ENCODE data around the gene C17orf100.
A peak's percentile ranks its signal among the peaks of the same experiment; 100 is the strongest.

The C17orf100 gene

GRCh38 chr17:6698004-6698403 is 46.4 kb downstream of the C17orf100 start:
- Histone ChIP-seq H3K4me1 (no peaks in the 10 kb centered on the region), H3K4me3 (no peak overlapping the region), H3K9ac (no peak overlapping the region), H3K27me3 (no peaks in the 10 kb centered on the region), H3K9me3 (replicated peaks in 1 of 11) (no peaks in the 10 kb centered on the region), H4K20me1 (no peaks in the 10 kb centered on the region; a peak in 2 of 22 replicates), H3K36me3 (no peaks in the 10 kb centered on the region), H3K4me2 (no peak overlapping the region), H3K27ac (no peak overlapping the region)
- no peak for TF ChIP-seq Cebpa-rat (IDR thresholded peaks at IDR 0.05)

GRCh38 chr17:6699997-6700947 is 48.7 kb downstream of the C17orf100 start:
- no peak overlapping the region for H3K4me2 ChIP-seq
- no peak overlapping the region for H3K4me3 ChIP-seq
- no peak for TF ChIP-seq Cebpa-rat (IDR thresholded peaks at IDR 0.05)
- no peaks in the 10 kb centered on the region for H3K9me3 ChIP-seq (replicated peaks in 1 of 11)
- no peaks in the 10 kb centered on the region; a peak in 2 of 22 replicates for H4K20me1 ChIP-seq
- H3K4me1 ChIP-seq = no peaks in the 10 kb centered on the region
- no peak overlapping the region for H3K9ac ChIP-seq
- no peaks in the 10 kb centered on the region for H3K27me3 ChIP-seq
- no peak overlapping the region for H3K27ac ChIP-seq
- no peaks in the 10 kb centered on the region for H3K36me3 ChIP-seq

GRCh38 chr17:6700948-6701307 is 49.4 kb downstream of the C17orf100 start:
- Histone ChIP-seq H3K27me3 (no peaks in the 10 kb centered on the region), H3K9ac (no peak overlapping the region), H3K4me2 (no peak overlapping the region), H3K27ac (no peak overlapping the region), H3K9me3 (replicated peaks in 1 of 11) (no peaks in the 10 kb centered on the region), H3K4me1 (no peaks in the 10 kb centered on the region), H4K20me1 (no peaks in the 10 kb centered on the region; a peak in 1 of 22 replicates), H3K4me3 (no peak overlapping the region), H3K36me3 (no peaks in the 10 kb centered on the region)
- no peak for TF ChIP-seq Cebpa-rat (IDR thresholded peaks at IDR 0.05)

DNA sequence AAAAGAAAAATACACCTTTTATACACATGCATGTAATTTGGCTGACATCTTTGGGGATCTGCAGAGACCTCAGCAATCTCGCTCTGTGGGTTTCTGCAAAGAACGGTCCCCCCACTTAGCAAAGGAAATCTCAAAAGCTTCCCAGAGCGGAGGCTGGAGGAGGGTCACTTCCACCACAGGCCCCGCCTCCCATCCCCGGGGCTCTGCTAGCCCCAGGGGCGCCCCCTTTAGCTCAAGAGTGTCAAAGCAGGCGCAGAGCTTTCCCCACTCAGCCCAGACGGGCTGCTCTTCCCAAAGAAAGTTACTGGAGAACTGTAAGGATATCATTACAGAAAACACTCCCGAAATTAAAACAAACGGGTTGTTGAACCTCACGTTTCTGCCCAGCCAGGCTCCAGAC is 50.2 kb downstream of the C17orf100 start:
- no peaks in the 10 kb centered on the region for H3K4me1 ChIP-seq
- H3K4me2 ChIP-seq = peak overlapping the region in 4 of 11 experiments; percentile 7 to 41 (median 13); a peak in 2 of 22 replicates
- no peak for TF ChIP-seq Cebpa-rat (IDR thresholded peaks at IDR 0.05)
- H3K27me3 ChIP-seq = no peaks in the 10 kb centered on the region
- H3K9ac ChIP-seq = no peak overlapping the region
- H3K4me3 ChIP-seq = no peak overlapping the region
- H3K27ac ChIP-seq = no peak overlapping the region
- H3K36me3 ChIP-seq = no peaks in the 10 kb centered on the region
- H4K20me1 ChIP-seq = no peaks in the 10 kb centered on the region; a peak in 1 of 22 replicates
- H3K9me3 ChIP-seq (replicated peaks in 1 of 11) = no peaks in the 10 kb centered on the region

GRCh38 chr17:6702567-6703215 is 51.1 kb downstream of the C17orf100 start:
- Histone ChIP-seq H3K27me3 (no peaks in the 10 kb centered on the region), H3K9ac (no peak overlapping the region), H4K20me1 (no peaks in the 10 kb centered on the region; a peak in 1 of 22 replicates), H3K36me3 (no peaks in the 10 kb centered on the region), H3K4me3 (no peak overlapping the region), H3K9me3 (replicated peaks in 1 of 11) (no peaks in the 10 kb centered on the region), H3K4me1 (no peaks in the 10 kb centered on the region), H3K4me2 (no peak overlapping the region), H3K27ac (no peak overlapping the region)
- no peak for TF ChIP-seq Cebpa-rat (IDR thresholded peaks at IDR 0.05)
